SIG-M5 treated with dmso at 0.1 percent for 504 hours (cell line): Measurements from ENCODE around the gene MYO1C.
"Not testable (repeated sequence)": the region's sequence is repeated elsewhere in the genome, so short reads cannot be mapped to it uniquely, and the experiment has no call there.

Experiments used
- DNase-seq: peaks from one replicate; lab custom pipeline; 2025; ENCODE audit not compliant: unreplicated experiment; lab: John Stamatoyannopoulos, UW

Gene MYO1C

GRCh38 chr17:1467898-1468492, 24.5 kb downstream of the MYO1C start:
- peak; percentile 43 for DNase-seq

GRCh38 chr17:1467258-1467657, 25.2 kb downstream of the MYO1C start:
- DNase-seq, result no peak

- no peak for DNase-seq
Observed at GRCh38 chr17:1464186-1464585, 28.3 kb downstream of the MYO1C start.

- DNase-seq, result no peak
Observed at GRCh38 chr17:1462164-1463112, 30.0 kb downstream of the MYO1C start.

- no peak for DNase-seq
Observed at GRCh38 chr17:1461198-1461944, 31.1 kb downstream of the MYO1C start.

GRCh38 chr17:1460233-1460632, 32.3 kb downstream of the MYO1C start:
- no peak for DNase-seq

- peak; percentile 84 for DNase-seq
Observed at GRCh38 chr17:1455797-1456599, 36.5 kb downstream of the MYO1C start, which contains the start of gene CRK. Gene CRK, minus strand, starts transcription at chr17:1456232. Its CDS starts 115 bp downstream, at chr17:1456117.

- DNase-seq, result peak; percentile 58
Observed at GRCh38 chr17:1455291-1455796, 37.1 kb downstream of the MYO1C start.

- no peak for DNase-seq
Observed at GRCh38 chr17:1454541-1454940, 37.9 kb downstream of the MYO1C start.

GRCh38 chr17:1453694-1454093, 38.8 kb downstream of the MYO1C start:
- DNase-seq, result not testable (repeated sequence)

GRCh38 chr17:1452836-1453235, 39.6 kb downstream of the MYO1C start:
- no peak for DNase-seq

- DNase-seq, result not testable (repeated sequence)
Observed at GRCh38 chr17:1450261-1450660, 42.2 kb downstream of the MYO1C start.

GRCh38 chr17:1449412-1449967, 43.0 kb downstream of the MYO1C start:
- no peak for DNase-seq

- no peak for DNase-seq
Observed at GRCh38 chr17:1447052-1447451, 45.4 kb downstream of the MYO1C start.

- DNase-seq, result no peak
Observed at GRCh38 chr17:1446201-1446600, 46.3 kb downstream of the MYO1C start.

- DNase-seq, result not testable (repeated sequence)
Observed at GRCh38 chr17:1445695-1446094, 46.8 kb downstream of the MYO1C start.

- not testable (repeated sequence) for DNase-seq
Observed at GRCh38 chr17:1442721-1443120, 49.8 kb downstream of the MYO1C start.

GRCh38 chr17:1442187-1442586, 50.3 kb downstream of the MYO1C start:
- no peak for DNase-seq

GRCh38 chr17:1440921-1441320, 51.6 kb downstream of the MYO1C start:
- no peak for DNase-seq

GRCh38 chr17:1438593-1439083, 53.8 kb downstream of the MYO1C start:
- no peak for DNase-seq
